Colonic mucosa (tissue), 4 donors: ENCODE measurements around the gene OR3A2. TPM values are rescaled to one million over a fixed set of nuclear protein-coding genes. Genes with fewer than 3 reads are reported as not detected.
"Not testable (repeated sequence)": the region's sequence is repeated elsewhere in the genome, so short reads cannot be mapped to it uniquely, and the experiment has no call there.

Source experiments
- DNase-seq: peaks from one replicate; pipeline ENCODE4 v3.0.0-alpha.2; 2020
- H3K27ac ChIP-seq: fragments of 200-600 bp; one replicate; pipeline ENCODE4 v1.8.0; 2021
- H3K27me3 ChIP-seq: fragments of 200-600 bp; one replicate; pipeline ENCODE4 v1.8.0; 2021
- H3K36me3 ChIP-seq: fragments of 200-600 bp; one replicate; pipeline ENCODE4 v1.8.0; 2021
- H3K4me1 ChIP-seq: fragments of 200-600 bp; one replicate; pipeline ENCODE4 v1.8.0; 2021; ENCODE audit warnings: mild to moderate bottlenecking
- H3K4me3 ChIP-seq: fragments of 200-600 bp; one replicate; pipeline ENCODE4 v1.8.0; 2021
- H3K9ac ChIP-seq, 2 donors: one replicate each; pipeline ENCODE4 v1.7.0; 2013; ENCODE audit warnings: control low read depth in 2 of 2, low read depth in 2 of 2, low read length in 2 of 2
- H3K9me3 ChIP-seq: fragments of 200-600 bp; one replicate; pipeline ENCODE4 v1.8.0; 2021
- CTCF ChIP-seq: fragments of 200-600 bp; IDR thresholded peaks from one replicate; pipeline ENCODE4 v1.8.0; 2022; ENCODE audit warnings: antibody characterized with exemption, mild to moderate bottlenecking
- intact Hi-C: fragments of 100-400 bp; cut with DNase I; formaldehyde crosslinking; loops from one replicate; pipeline ENCODE4 v1.14.1; 2022
- total RNA-seq, 2 donors: library from RNA; stranded (reverse); fragmentation: NEBNext Ultra II Directional in 1 of 2; extraction: Animal tissue kit (Norgen Biotek cat#: 25700) in 1 of 2; gene quantifications; one replicate each; pipeline ENCODE4 v1.2.1, GENCODE V29; 2021
- donor health status: healthy.
- donor health status: DM: no; HTN: no; CAD: no.
- donor health status: DM: no; HTN: no; CAD: no.

The OR3A2 gene
- total RNA-seq, 2 donors from 2014 or later: not detected

GRCh38 chr17:3411070-3411469, 25.0 kb upstream of the OR3A2 start, which contains the start of gene OR3A3:
OR3A3 (plus strand) TSS chr17:3411370.
- intact Hi-C loops: no loop called here
- H3K36me3 ChIP-seq: no peaks in the 10 kb centered on the region
- H3K9me3 ChIP-seq: no peaks in the 10 kb centered on the region
- no peak within 1 kb of the TSS for H3K4me3 ChIP-seq
- H3K4me1 ChIP-seq: no peaks in the 10 kb centered on the region
- no peak within 1 kb of the TSS for H3K27ac ChIP-seq
- no peaks in the 10 kb centered on the region for H3K27me3 ChIP-seq
- TF ChIP-seq CTCF: no peak
- DNase-seq: no peak
- H3K9ac ChIP-seq: no peak within 1 kb of the TSS

GRCh38 chr17:3403856-3404255, 17.7 kb upstream of the OR3A2 start:
- H3K27me3 ChIP-seq, H3K9me3 ChIP-seq, DNase-seq, H3K4me1 ChIP-seq, H3K36me3 ChIP-seq, H3K4me3 ChIP-seq, H3K27ac ChIP-seq, H3K9ac ChIP-seq, intact Hi-C loops: not testable (repeated sequence)

GRCh38 chr17:3401786-3402185, 15.7 kb upstream of the OR3A2 start:
- no peak overlapping the region for H3K27ac ChIP-seq
- no peaks in the 10 kb centered on the region for H3K27me3 ChIP-seq
- intact Hi-C loops: no loop called here
- no peaks in the 10 kb centered on the region for H3K4me1 ChIP-seq
- H3K36me3 ChIP-seq: no peaks in the 10 kb centered on the region
- H3K4me3 ChIP-seq: no peak overlapping the region
- no peaks in the 10 kb centered on the region for H3K9me3 ChIP-seq
- no peak for DNase-seq
- no peak for TF ChIP-seq CTCF
- H3K9ac ChIP-seq: no peak overlapping the region

GRCh38 chr17:3400055-3400454, 13.9 kb upstream of the OR3A2 start:
- no peaks in the 10 kb centered on the region for H3K36me3 ChIP-seq
- no peak for TF ChIP-seq CTCF
- H3K27ac ChIP-seq: no peak overlapping the region
- H3K4me3 ChIP-seq: no peak overlapping the region
- no peaks in the 10 kb centered on the region for H3K27me3 ChIP-seq
- DNase-seq: no peak
- H3K9ac ChIP-seq: no peak overlapping the region
- no peaks in the 10 kb centered on the region for H3K9me3 ChIP-seq
- intact Hi-C loops: no loop called here
- H3K4me1 ChIP-seq: no peaks in the 10 kb centered on the region

- H3K9ac ChIP-seq: no peak within 1 kb of the TSS
- H3K27ac ChIP-seq: no peak within 1 kb of the TSS
- H3K9me3 ChIP-seq: no peaks in the 10 kb centered on the region
- intact Hi-C loops: no loop called here
- DNase-seq: no peak
- no peaks in the 10 kb centered on the region for H3K36me3 ChIP-seq
- H3K4me1 ChIP-seq: no peaks in the 10 kb centered on the region
- H3K27me3 ChIP-seq: no peaks in the 10 kb centered on the region
- TF ChIP-seq CTCF: no peak
- H3K4me3 ChIP-seq: no peak within 1 kb of the TSS
Observed at GRCh38 chr17:3398310-3398709, 12.2 kb upstream of the OR3A2 start, which contains the start of gene OR1E1. OR1E1 (minus strand) TSS chr17:3398410; CDS start chr17:3398410, 0 bp downstream.

- H3K9me3 ChIP-seq, intact Hi-C loops, H3K4me1 ChIP-seq, H3K36me3 ChIP-seq, H3K27ac ChIP-seq, H3K27me3 ChIP-seq, H3K9ac ChIP-seq, H3K4me3 ChIP-seq, DNase-seq: not testable (repeated sequence)
Observed at GRCh38 chr17:3397801-3398200, 11.7 kb upstream of the OR3A2 start.

GRCh38 chr17:3389791-3390190, 3.7 kb upstream of the OR3A2 start:
- H3K36me3 ChIP-seq: no peaks in the 10 kb centered on the region
- H3K27me3 ChIP-seq: no peaks in the 10 kb centered on the region
- H3K4me3 ChIP-seq: no peak overlapping the region
- no peak for TF ChIP-seq CTCF
- no peak for DNase-seq
- H3K9me3 ChIP-seq: no peaks in the 10 kb centered on the region
- no peak overlapping the region for H3K9ac ChIP-seq
- no peaks in the 10 kb centered on the region for H3K4me1 ChIP-seq
- intact Hi-C loops: no loop called here
- no peak overlapping the region for H3K27ac ChIP-seq
